Measurements from ENCODE around the gene LMO1.

GRCh38 chr11:8192896-8193209, 70.8 kb downstream of the LMO1 start:
- no peak for TF ChIP-seq TOX (CRISPR knock-in tag; IDR thresholded peaks at IDR 0.05; ENCODE audit: borderline replicate concordance)
- TF ChIP-seq PATZ1 (CRISPR knock-in tag; IDR thresholded peaks at IDR 0.05; ENCODE audit: borderline replicate concordance) = no peak
- no peak for TF ChIP-seq CREB5 (CRISPR knock-in tag; IDR thresholded peaks at IDR 0.05; ENCODE audit: low read depth)
- no peak for TF ChIP-seq ZFP3 (CRISPR knock-in tag; IDR thresholded peaks at IDR 0.05)
- TF ChIP-seq ZFP30 (CRISPR knock-in tag; IDR thresholded peaks at IDR 0.05) = no peak
- no peak for TF ChIP-seq BACH2 (CRISPR knock-in tag; IDR thresholded peaks at IDR 0.05; ENCODE audit: borderline replicate concordance)
- TF ChIP-seq ZNF565 (CRISPR knock-in tag; conservative IDR thresholded peaks at IDR 0.05; ENCODE audit: low read depth) = no peak
- no peak for TF ChIP-seq ZC3H10 (CRISPR knock-in tag; IDR thresholded peaks at IDR 0.05)
- no peak for TF ChIP-seq ZNF8 (CRISPR knock-in tag; IDR thresholded peaks at IDR 0.05)
- no peak for TF ChIP-seq POU6F1 (CRISPR knock-in tag; IDR thresholded peaks at IDR 0.05; ENCODE audit: borderline replicate concordance, low read depth)

Data from SK-N-SH treated with all-trans-retinoic acid at 6 μM for 48 hours (cell line).